HG03039 (cell line): ENCODE results near the gene PCDHB16.
"Not testable (repeated sequence)": the region's sequence is repeated elsewhere in the genome, so short reads cannot be mapped to it uniquely, and the experiment has no call there.

Experiments
- ATAC-seq: cut with Tn5 transposase; IDR thresholded peaks from one replicate; pipeline ENCODE4 v1.9.1; 2021; ENCODE audit warnings: mild to moderate bottlenecking, moderate library complexity; ENCODE audit not compliant: unreplicated experiment

PCDHB16 gene

GRCh38 chr5:141182248-141182647, at the start of gene PCDHB16:
PCDHB16 (plus strand) TSS chr5:141182387; CDS start chr5:141182560, 173 bp downstream.
- ATAC-seq, result no peak

- no peak for ATAC-seq
These were observed 47.0 kb upstream of the PCDHB16 start, which contains the start of gene PCDHB5 for GRCh38 chr5:141135030-141135717. PCDHB5 (plus strand) TSS chr5:141135206; CDS start chr5:141135435, 229 bp downstream.

- ATAC-seq, result no peak
These were observed 46.4 kb upstream of the PCDHB16 start for GRCh38 chr5:141135718-141136266.

- not testable (repeated sequence) for ATAC-seq
These were observed 44.8 kb upstream of the PCDHB16 start for GRCh38 chr5:141137346-141137745.

- no peak for ATAC-seq
These were observed 32.4 kb upstream of the PCDHB16 start, which contains the start of gene PCDHB6 for GRCh38 chr5:141149812-141150211. PCDHB6 (plus strand) TSS chr5:141150057; CDS start chr5:141150258, 201 bp downstream.

- ATAC-seq, result no peak
These were observed 31.8 kb upstream of the PCDHB16 start for GRCh38 chr5:141150224-141150992.

GRCh38 chr5:141150993-141151325, 31.2 kb upstream of the PCDHB16 start:
- ATAC-seq, result no peak

- ATAC-seq, result not testable (repeated sequence)
These were observed 30.6 kb upstream of the PCDHB16 start for GRCh38 chr5:141151632-141152031.

GRCh38 chr5:141152096-141152495, 30.1 kb upstream of the PCDHB16 start:
- not testable (repeated sequence) for ATAC-seq

- no peak for ATAC-seq
These were observed 26.4 kb upstream of the PCDHB16 start for GRCh38 chr5:141155540-141156374.

GRCh38 chr5:141157356-141157755, 24.8 kb upstream of the PCDHB16 start:
- ATAC-seq, result not testable (repeated sequence)

GRCh38 chr5:141157901-141158300, 24.3 kb upstream of the PCDHB16 start:
- ATAC-seq, result not testable (repeated sequence)

- no peak for ATAC-seq
These were observed 9.6 kb upstream of the PCDHB16 start, which contains the start of gene PCDHB7 for GRCh38 chr5:141172381-141173204. PCDHB7 (plus strand) TSS chr5:141172644; CDS start chr5:141172836, 192 bp downstream.

GRCh38 chr5:141174291-141175104, 7.7 kb upstream of the PCDHB16 start:
- not testable (repeated sequence) for ATAC-seq

- no peak for ATAC-seq
These were observed 6.3 kb upstream of the PCDHB16 start for GRCh38 chr5:141175933-141176332.

- not testable (repeated sequence) for ATAC-seq
These were observed 4.5 kb upstream of the PCDHB16 start, which contains the start of gene PCDHB8 for GRCh38 chr5:141177577-141178191. PCDHB8 (plus strand) TSS chr5:141177790; CDS start chr5:141178035, 245 bp downstream.

GRCh38 chr5:141179371-141179770, 2.8 kb upstream of the PCDHB16 start:
- ATAC-seq, result not testable (repeated sequence)

GRCh38 chr5:141179876-141180275, 2.3 kb upstream of the PCDHB16 start:
- not testable (repeated sequence) for ATAC-seq
